Effector memory CD8-positive, alpha-beta T cell (primary cell): ENCODE data around the gene ZBTB11.
"Not testable (repeated sequence)": the region's sequence is repeated elsewhere in the genome, so short reads cannot be mapped to it uniquely, and the experiment has no call there.

ENCODE experiments used
- ATAC-seq: fragments of 150-1000 bp; cut with Tn5 transposase; replicated peaks from 2 replicates; pipeline ENCODE4 v1.10.0; 2021; ENCODE audit warnings: mild to moderate bottlenecking, moderate library complexity
- DNase-seq, 3 experiments: peaks; one replicate each; pipeline ENCODE4 v3.0.0; 2021
- H3K27ac Mint-ChIP-seq, 2 donors: one replicate each; pipeline ENCODE4 v1.8.0; 2022; ENCODE audit warnings: mild to moderate bottlenecking in 2 of 2, mixed read lengths in 2 of 2, moderate library complexity in 2 of 2
- H3K27me3 Mint-ChIP-seq, 2 donors: one replicate each; pipeline ENCODE4 v1.8.0; 2022; ENCODE audit warnings: mixed read lengths in 2 of 2
- H3K36me3 Mint-ChIP-seq: one replicate; pipeline ENCODE4 v1.8.0; 2022; ENCODE audit warnings: mild to moderate bottlenecking, moderate library complexity, mixed read lengths; ENCODE audit not compliant: insufficient read depth
- H3K4me1 Mint-ChIP-seq, 2 donors: one replicate each; pipeline ENCODE4 v1.8.0; 2022; ENCODE audit warnings: low read depth in 2 of 2, mixed read lengths in 2 of 2
- H3K4me3 Mint-ChIP-seq, 2 donors: one replicate each; pipeline ENCODE4 v1.8.0; 2022; ENCODE audit warnings: mild to moderate bottlenecking in 2 of 2, mixed read lengths in 2 of 2, moderate library complexity in 2 of 2
- H3K9me3 Mint-ChIP-seq, 2 donors: one replicate each; pipeline ENCODE4 v1.8.0; 2022; ENCODE audit warnings: mixed read lengths in 2 of 2

ZBTB11 gene

GRCh38 chr3:101633186-101633585, 43.7 kb downstream of the ZBTB11 start:
- DNase-seq (no peak), ATAC-seq (no peak)
- Mint-ChIP-seq H3K27me3 (no peaks in the 10 kb centered on the region), H3K9me3 (no peaks in the 10 kb centered on the region), H3K4me3 (no peak overlapping the region), H3K4me1 (peaks cover 0 to 4% of the 10 kb centered on the region in 2 donors), H3K27ac (peak overlapping the region; percentile 30 to 59), H3K36me3 (peaks cover 4% of the 10 kb centered on the region)

- no peak for DNase-seq
- Mint-ChIP-seq H3K9me3 (no peaks in the 10 kb centered on the region), H3K27me3 (no peaks in the 10 kb centered on the region), H3K27ac (peak overlapping the region; percentile 30 to 59), H3K4me1 (peaks cover 0 to 4% of the 10 kb centered on the region in 2 donors), H3K36me3 (no peaks in the 10 kb centered on the region), H3K4me3 (no peak overlapping the region)
- no peak for ATAC-seq
These were observed 44.3 kb downstream of the ZBTB11 start for GRCh38 chr3:101632586-101632985.

DNA sequence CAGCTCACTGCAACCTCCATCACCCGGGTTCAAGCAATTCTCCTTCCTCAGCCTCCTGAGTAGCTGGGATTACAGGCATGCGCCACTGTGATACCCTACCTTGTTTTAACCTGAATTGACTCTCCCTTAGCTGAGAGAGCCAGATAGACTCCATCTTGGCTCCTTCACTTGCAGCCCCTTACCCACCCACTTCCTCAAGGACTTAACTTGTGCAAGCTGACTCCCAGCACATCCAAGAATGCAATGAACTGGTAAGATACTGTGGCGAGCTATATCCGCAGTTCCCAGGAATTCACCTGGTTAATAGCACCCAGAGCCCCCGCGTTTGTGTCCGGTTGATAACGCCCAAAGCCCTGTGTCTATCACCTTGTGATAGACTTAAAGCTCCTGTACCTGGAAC, 45.0 kb downstream of the ZBTB11 start:
- DNase-seq, H3K27me3 Mint-ChIP-seq, H3K9me3 Mint-ChIP-seq, H3K27ac Mint-ChIP-seq, H3K36me3 Mint-ChIP-seq, ATAC-seq, H3K4me1 Mint-ChIP-seq, H3K4me3 Mint-ChIP-seq: not testable (repeated sequence)

DNA sequence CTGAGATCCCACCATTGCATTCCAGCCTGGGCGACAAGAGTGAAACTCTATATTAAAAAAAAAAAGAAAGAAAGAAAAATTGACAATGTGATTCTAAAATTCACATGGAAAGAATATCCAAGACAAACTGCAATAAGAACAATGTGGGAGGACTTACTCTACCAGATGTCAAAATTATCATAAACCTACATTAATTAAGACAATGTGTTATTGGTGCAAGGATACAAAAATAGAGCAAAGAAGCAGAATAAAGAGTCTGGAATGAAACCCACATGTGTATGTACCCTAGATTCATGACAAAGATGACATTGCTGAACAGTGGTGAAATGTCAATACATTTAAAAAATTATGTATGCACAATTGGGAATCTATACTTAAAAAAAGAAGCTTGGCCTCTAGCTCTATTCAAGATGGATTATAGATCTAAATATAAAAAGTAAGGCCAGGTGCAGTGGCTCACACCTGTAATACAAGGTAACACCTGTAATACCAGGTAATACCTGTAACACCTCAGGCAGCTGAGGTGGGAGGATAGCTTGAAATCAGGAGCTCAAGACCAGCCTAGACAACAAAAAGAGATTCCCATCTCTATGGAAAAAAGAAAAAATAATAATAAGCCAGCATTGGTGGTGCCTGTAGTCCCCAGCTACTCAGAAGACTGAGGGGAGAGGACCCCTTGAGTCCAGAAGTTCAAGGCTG, 45.7 kb downstream of the ZBTB11 start:
- no peak for DNase-seq
- no peak overlapping the region for H3K27ac Mint-ChIP-seq

DNA sequence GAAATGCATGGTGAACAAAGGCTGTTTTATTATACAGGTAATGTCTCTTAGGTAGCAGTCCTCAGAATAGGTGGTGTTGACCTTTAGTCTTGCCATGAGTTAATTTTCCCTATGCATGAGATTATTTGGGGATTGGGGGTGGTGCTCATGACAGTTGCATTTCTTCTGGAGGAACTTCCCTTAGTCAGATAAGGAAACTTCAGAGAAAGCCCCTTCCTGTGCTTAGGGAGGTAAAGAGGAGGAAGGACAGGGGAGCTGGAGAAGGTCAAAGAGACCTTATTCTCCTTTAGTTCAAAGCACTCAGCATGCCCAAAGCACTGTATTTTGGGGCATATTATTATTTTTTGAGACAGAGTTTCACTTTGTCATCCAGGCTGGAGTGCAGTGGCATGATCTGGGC, 47.7 kb downstream of the ZBTB11 start:
- Mint-ChIP-seq H3K4me1 (no peaks in the 10 kb centered on the region), H3K4me3 (no peak overlapping the region), H3K9me3 (no peaks in the 10 kb centered on the region), H3K27ac (no peak overlapping the region), H3K27me3 (no peaks in the 10 kb centered on the region), H3K36me3 (no peaks in the 10 kb centered on the region)
- ATAC-seq: no peak
- DNase-seq: no peak

More for the DNA sequence above, 45.7 kb downstream of the ZBTB11 start:
- ATAC-seq: no peak
- Mint-ChIP-seq H3K27me3 (no peaks in the 10 kb centered on the region), H3K4me1 (peaks cover 0 to 1% of the 10 kb centered on the region in 2 donors), H3K4me3 (no peak overlapping the region), H3K36me3 (no peaks in the 10 kb centered on the region), H3K9me3 (no peaks in the 10 kb centered on the region)

DNA sequence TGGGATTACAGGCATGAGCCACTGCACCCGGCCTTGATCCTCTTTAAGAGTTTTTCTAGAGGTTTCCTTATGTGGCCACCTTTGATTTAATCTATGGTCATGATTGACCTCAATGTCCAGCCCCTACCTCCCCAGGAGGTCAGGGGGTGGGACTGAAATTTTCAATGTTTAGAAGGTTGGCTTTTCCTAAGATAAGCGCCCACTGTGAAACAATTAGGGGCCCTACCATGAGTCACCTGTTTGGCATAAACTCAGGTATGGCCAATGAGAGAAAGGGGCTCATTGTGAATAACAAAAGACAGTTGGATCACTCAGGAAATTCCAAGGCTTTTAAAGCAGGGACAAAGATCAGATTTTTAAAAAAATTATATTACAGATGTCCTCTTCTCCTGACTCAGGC, 51.1 kb downstream of the ZBTB11 start:
- Mint-ChIP-seq H3K4me1 (no peaks in the 10 kb centered on the region), H3K9me3 (no peaks in the 10 kb centered on the region), H3K4me3 (no peak overlapping the region), H3K27me3 (no peaks in the 10 kb centered on the region), H3K36me3 (no peaks in the 10 kb centered on the region), H3K27ac (no peak overlapping the region)
- DNase-seq: no peak
- no peak for ATAC-seq

DNA sequence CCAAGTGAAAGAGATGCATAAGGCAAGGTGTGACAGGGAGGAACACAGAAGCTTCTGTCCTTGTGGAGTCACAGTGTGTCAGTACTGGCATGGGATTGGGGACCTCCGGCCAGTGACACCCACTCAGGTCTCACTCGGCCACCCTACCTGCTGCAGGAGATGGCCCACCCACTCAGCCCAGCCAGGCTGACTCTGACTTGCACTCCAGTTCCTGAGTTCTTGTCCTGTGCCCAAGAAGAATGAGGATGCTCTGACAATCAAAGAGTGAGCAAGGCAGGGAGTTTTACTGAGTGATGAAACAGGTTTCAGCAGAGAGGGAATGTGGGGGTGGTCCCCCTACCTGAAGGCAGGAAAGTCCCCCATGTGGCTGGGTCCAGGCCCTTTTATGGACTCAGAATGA, 52.1 kb downstream of the ZBTB11 start:
- Mint-ChIP-seq H3K9me3 (no peaks in the 10 kb centered on the region), H3K4me1 (no peaks in the 10 kb centered on the region), H3K27me3 (no peaks in the 10 kb centered on the region), H3K36me3 (no peaks in the 10 kb centered on the region), H3K27ac (no peak overlapping the region), H3K4me3 (no peak overlapping the region)
- ATAC-seq (no peak), DNase-seq (no peak)

DNA sequence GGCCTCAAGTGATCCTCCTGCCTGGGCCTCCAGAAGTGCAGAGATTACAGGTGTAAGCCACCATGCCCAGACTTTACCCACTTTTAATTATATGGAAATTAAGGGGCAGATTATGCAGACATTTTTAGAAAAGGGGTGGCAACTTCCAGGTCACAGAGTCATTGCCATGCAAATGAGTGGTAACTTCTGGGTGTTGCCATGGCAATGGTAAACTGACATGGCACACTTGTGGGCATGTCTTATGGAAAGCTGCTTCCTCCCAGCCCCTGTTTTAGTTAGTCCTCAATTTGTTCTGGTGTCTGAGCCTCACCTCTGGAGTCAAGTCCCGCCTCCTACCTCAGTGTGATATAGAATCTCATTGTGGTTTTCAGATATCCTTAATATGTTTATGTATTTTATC, 53.3 kb downstream of the ZBTB11 start:
- Mint-ChIP-seq H3K9me3 (no peaks in the 10 kb centered on the region), H3K36me3 (no peaks in the 10 kb centered on the region), H3K4me3 (no peak overlapping the region), H3K4me1 (no peaks in the 10 kb centered on the region), H3K27ac (no peak overlapping the region), H3K27me3 (no peaks in the 10 kb centered on the region)
- no peak for DNase-seq
- ATAC-seq: no peak

GRCh38 chr3:101619734-101620133, 57.2 kb downstream of the ZBTB11 start:
- no peak overlapping the region for H3K27ac Mint-ChIP-seq

DNA sequence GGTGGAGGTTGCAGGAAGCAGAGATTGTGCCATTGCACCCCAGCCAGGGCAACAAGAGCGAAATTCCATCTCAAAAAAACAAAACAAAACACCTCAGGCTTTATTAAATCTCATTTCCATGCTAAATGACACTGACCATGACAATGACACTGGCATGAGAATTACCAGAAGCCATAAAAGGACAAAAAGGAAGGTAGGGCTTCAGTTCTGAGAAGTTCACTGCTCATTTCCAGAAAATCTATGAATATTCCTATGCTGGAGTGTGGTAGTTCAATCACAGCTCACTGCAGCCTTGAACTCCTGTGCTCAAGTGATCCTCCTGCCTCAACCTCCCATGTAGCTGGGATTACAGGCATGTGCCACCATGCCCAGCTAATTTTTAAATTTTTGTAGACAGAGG, 58.2 kb downstream of the ZBTB11 start:
- Mint-ChIP-seq H3K27ac (no peak overlapping the region), H3K9me3 (no peaks in the 10 kb centered on the region), H3K4me1 (no peaks in the 10 kb centered on the region), H3K4me3 (no peak overlapping the region), H3K36me3 (no peaks in the 10 kb centered on the region), H3K27me3 (no peaks in the 10 kb centered on the region)
- ATAC-seq (no peak), DNase-seq (no peak)

More at GRCh38 chr3:101619734-101620133, 57.2 kb downstream of the ZBTB11 start:
- no peaks in the 10 kb centered on the region for H3K9me3 Mint-ChIP-seq
- DNase-seq: no peak
- no peaks in the 10 kb centered on the region for H3K36me3 Mint-ChIP-seq
- no peak for ATAC-seq
- no peak overlapping the region for H3K4me3 Mint-ChIP-seq
- no peaks in the 10 kb centered on the region for H3K27me3 Mint-ChIP-seq
- H3K4me1 Mint-ChIP-seq: no peaks in the 10 kb centered on the region

DNA sequence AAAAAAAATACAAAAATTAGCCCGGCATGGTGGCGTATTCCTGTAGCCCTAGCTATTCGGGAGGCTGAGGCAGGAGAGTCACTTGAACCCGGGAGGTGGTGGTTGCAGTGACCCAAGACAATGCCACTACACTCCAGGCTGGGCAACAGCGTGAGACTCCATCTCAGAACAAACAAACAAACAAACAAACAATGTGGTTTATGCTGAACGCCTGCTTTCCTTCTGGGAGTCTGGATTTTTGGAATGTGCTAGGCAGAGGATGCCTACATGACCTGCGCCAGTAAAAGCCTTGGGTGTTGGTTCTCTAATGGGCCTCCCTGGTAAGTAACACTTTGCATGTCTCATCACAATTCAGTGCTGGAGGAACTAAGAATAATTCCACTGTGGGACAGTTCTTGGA, 59.5 kb downstream of the ZBTB11 start:
- no peaks in the 10 kb centered on the region for H3K4me1 Mint-ChIP-seq
- no peak overlapping the region for H3K4me3 Mint-ChIP-seq
- no peak overlapping the region for H3K27ac Mint-ChIP-seq
- no peak for ATAC-seq
- H3K36me3 Mint-ChIP-seq: no peaks in the 10 kb centered on the region
- H3K9me3 Mint-ChIP-seq: no peaks in the 10 kb centered on the region
- H3K27me3 Mint-ChIP-seq: no peaks in the 10 kb centered on the region
- no peak for DNase-seq

DNA sequence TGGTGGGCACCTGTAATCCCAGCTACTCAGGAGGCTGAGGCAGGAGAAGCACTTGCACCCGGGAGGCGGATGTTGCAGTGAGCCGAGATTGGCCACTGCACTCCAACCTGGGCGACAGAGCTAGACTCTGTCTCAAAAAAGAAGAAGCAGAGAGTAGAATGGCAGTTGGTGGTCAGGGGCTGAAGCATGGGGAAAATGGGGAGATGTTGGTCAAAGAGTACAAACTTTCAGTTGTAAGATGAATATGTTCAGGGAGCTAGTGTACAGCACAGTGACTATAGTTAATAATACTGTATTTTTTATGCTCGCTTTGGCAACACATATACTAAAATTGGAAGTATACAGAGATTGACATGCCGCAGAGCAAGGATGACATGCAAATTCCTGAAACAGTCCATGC, 61.4 kb downstream of the ZBTB11 start:
- DNase-seq (no peak), ATAC-seq (no peak)
- Mint-ChIP-seq H3K36me3 (no peaks in the 10 kb centered on the region), H3K27ac (no peak overlapping the region), H3K27me3 (no peaks in the 10 kb centered on the region), H3K4me3 (no peak overlapping the region), H3K4me1 (no peaks in the 10 kb centered on the region), H3K9me3 (no peaks in the 10 kb centered on the region)

DNA sequence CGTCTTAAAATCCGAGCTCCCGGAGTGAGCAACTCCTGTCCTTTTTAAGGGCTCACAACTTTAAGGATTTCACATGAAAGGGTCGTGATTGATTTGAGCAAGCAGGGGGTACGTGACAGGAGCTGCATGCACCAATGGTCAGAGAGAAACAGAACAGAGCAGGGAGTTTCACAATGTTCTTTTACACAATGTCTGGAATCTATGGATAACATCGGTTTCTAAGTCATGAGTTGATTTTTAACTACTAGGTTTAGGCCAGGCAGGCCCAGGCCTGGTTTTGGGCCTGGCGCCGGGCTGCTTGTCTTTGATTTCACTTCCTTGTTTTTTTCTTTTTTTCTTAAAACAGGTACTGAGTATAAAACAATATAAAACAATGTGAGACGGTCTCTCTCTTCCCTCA, 63.9 kb downstream of the ZBTB11 start:
- H3K9me3 Mint-ChIP-seq, H3K4me1 Mint-ChIP-seq, ATAC-seq, H3K27me3 Mint-ChIP-seq, DNase-seq, H3K4me3 Mint-ChIP-seq, H3K36me3 Mint-ChIP-seq: not testable (repeated sequence)
- H3K27ac Mint-ChIP-seq: peak overlapping the region in 1 of 2 donors; percentile 35

DNA sequence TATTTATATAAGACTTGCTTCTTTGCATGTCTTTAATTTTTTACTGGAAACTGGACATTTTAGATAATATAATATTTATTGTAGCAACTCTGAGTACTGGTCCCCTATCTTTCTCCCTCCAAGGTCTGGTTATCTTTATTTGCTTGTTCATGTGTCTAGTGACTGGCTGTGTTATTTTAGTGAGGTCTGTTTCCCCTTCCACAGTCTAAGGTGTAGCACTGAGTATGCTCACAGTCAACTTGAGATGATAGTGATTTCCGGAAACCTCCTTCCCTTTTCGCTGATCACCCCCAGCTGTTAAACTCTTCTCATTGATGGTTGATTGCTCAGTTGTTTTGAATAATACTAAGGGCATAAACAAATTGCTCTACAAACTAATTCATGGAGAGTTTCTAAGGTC, 65.9 kb downstream of the ZBTB11 start:
- DNase-seq (no peak), ATAC-seq (no peak)
- no peak overlapping the region for H3K4me3 Mint-ChIP-seq
- H3K36me3 Mint-ChIP-seq: no peaks in the 10 kb centered on the region
- H3K27ac Mint-ChIP-seq: no peak overlapping the region
- H3K9me3 Mint-ChIP-seq: no peaks in the 10 kb centered on the region
- H3K27me3 Mint-ChIP-seq: no peaks in the 10 kb centered on the region
- H3K4me1 Mint-ChIP-seq: no peaks in the 10 kb centered on the region

DNA sequence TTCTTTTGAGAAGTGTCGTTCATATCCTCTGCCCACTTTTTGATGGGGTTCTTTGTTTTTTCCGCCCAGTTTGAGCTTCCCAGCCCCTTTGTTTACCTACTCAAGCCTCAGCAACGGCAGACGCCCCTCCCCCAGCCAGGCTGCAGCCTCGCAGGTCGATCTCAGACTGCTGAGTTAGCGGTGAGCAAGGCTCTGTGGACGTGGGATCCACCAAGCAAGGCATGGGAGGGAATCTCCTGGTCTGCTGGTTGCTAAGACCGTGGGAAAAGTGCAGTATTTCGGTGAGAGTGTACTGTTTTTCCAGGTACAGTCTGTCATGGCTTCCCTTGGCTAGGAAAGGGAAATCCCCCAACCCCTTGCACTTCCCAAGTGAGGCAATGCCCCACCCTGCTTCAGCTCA, 71.5 kb downstream of the ZBTB11 start:
- not testable (repeated sequence) for DNase-seq, H3K4me1 Mint-ChIP-seq, H3K36me3 Mint-ChIP-seq, H3K9me3 Mint-ChIP-seq, H3K27ac Mint-ChIP-seq, H3K4me3 Mint-ChIP-seq, H3K27me3 Mint-ChIP-seq, ATAC-seq
